ENCODE measurements around the gene TCF12. TPM values are rescaled to one million over a fixed set of nuclear protein-coding genes. Genes with fewer than 3 reads are reported as not detected.

Gene TCF12
- total and polyA plus RNA-seq, 2 of the 8 experiments (the other 6 are each of a cell fraction or from before 2014, with no cell fraction given): 85.8 to 101 TPM

DNA sequence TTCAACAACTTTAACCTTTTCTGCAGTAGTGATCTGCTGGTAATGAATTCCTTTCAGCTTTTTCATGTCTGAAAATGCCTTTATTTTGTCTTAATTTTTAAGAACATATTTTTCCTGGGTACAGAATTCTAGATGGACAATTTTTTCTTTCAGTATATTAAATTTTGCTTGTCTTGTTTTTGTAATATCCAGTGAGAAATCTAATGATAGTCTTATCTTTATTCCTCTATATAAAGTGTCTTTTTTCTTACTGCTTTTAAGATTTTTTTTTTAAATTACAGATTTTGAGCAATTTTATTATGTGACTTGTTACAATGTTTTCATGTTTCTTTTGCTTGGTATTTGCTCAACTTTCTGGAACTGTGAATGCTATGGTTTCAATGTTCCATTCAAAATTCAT, 38.1 kb downstream of the TCF12 start:
- POLR2A ChIA-PET (ENCODE audit: partially characterized antibody): no interaction called here
- TF ChIP-seq FOSL1 (IDR thresholded peaks at IDR 0.05; ENCODE audit: insufficient read depth, low read depth, low read length) (no peak), POLR2AphosphoS5 (IDR thresholded peaks at IDR 0.05; ENCODE audit: low read depth, low read length) (no peak), CHD2 (IDR thresholded peaks at IDR 0.05; ENCODE audit: low read length) (no peak), SIRT6 (IDR thresholded peaks at IDR 0.05; ENCODE audit: low read length) (no peak), KDM1A (IDR thresholded peaks at IDR 0.05; ENCODE audit: borderline replicate concordance, low read length) (no peak), TBP (IDR thresholded peaks at IDR 0.05; ENCODE audit: low read depth, low read length) (no peak), TAF7 (optimal IDR thresholded peaks at IDR 0.05; ENCODE audit: borderline replicate concordance, low read depth, low read length) (no peak), SAP30 (IDR thresholded peaks at IDR 0.05; ENCODE audit: insufficient read depth, insufficient replicate concordance, low read length) (no peak), CEBPB (IDR thresholded peaks at IDR 0.05; ENCODE audit: low read depth, low read length) (no peak), JUN (IDR thresholded peaks at IDR 0.05; ENCODE audit: low read depth, low read length) (no peak), RNF2 (IDR thresholded peaks at IDR 0.05; ENCODE audit: borderline replicate concordance, low read depth, low read length, missing control alignments, poor library complexity, severe bottlenecking) (no peak), POU5F1 (IDR thresholded peaks at IDR 0.05; ENCODE audit: low read depth, low read length) (no peak)
- TF ChIP-seq, protein P1, sequence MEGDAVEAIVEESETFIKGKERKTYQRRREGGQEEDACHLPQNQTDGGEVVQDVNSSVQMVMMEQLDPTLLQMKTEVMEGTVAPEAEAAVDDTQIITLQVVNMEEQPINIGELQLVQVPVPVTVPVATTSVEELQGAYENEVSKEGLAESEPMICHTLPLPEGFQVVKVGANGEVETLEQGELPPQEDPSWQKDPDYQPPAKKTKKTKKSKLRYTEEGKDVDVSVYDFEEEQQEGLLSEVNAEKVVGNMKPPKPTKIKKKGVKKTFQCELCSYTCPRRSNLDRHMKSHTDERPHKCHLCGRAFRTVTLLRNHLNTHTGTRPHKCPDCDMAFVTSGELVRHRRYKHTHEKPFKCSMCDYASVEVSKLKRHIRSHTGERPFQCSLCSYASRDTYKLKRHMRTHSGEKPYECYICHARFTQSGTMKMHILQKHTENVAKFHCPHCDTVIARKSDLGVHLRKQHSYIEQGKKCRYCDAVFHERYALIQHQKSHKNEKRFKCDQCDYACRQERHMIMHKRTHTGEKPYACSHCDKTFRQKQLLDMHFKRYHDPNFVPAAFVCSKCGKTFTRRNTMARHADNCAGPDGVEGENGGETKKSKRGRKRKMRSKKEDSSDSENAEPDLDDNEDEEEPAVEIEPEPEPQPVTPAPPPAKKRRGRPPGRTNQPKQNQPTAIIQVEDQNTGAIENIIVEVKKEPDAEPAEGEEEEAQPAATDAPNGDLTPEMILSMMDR (IDR thresholded peaks at IDR 0.05; ENCODE audit: control extremely low read depth in 1 of 3, insufficient read depth in 1 of 3, low read depth in 1 of 3, low read length in 3 of 3): no peak

More for the DNA sequence above, 38.1 kb downstream of the TCF12 start:
- H3K4me1 ChIP-seq (replicated peaks in 1 of 4; ENCODE audit: control insufficient read depth in 3 of 4, insufficient read depth in 4 of 4, low read length in 3 of 4): peaks cover 0 to 15% (median 4%) of the 10 kb centered on the region in 4 experiments; a peak in 2 of 7 replicates
- H4K91ac ChIP-seq (replicated peaks; ENCODE audit: insufficient read length, low read length): no peak overlapping the region
- no peak overlapping the region for H2BK20ac ChIP-seq (ENCODE audit: low read length)
- CTCF ChIA-PET (ENCODE audit: partially characterized antibody): interaction anchor here (0.6 kb wide), 1 partner anchor 78 kb away, joined by 3 read pairs; no protein-coding TSS in a partner anchor
- H3K4me2 ChIP-seq (ENCODE audit: insufficient read depth in 1 of 2, low read depth in 2 of 2, low read length in 2 of 2): no peak overlapping the region
- H3K27me3 ChIP-seq (replicated peaks in 1 of 4; ENCODE audit: control insufficient read depth in 3 of 4, extremely low read depth in 1 of 4, insufficient read depth in 3 of 4, low read length in 3 of 4): no peaks in the 10 kb centered on the region
- H2BK12ac ChIP-seq (ENCODE audit: low read depth, low read length): no peak overlapping the region
- H3K9ac ChIP-seq (replicated peaks in 1 of 4; ENCODE audit: extremely low read depth in 1 of 4, low read depth in 3 of 4, low read length in 3 of 4): no peak overlapping the region
- no peak overlapping the region for H2BK15ac ChIP-seq (ENCODE audit: low read length)
- DNase-seq (ENCODE audit: low read depth in 1 of 2, low spot score in 2 of 2) (no peak), FAIRE-seq (no peak)
- no peak overlapping the region for H4K8ac ChIP-seq (ENCODE audit: extremely low read depth, insufficient read depth, low read length)
- H3K14ac ChIP-seq (ENCODE audit: insufficient read length): no peak overlapping the region
- no peak overlapping the region for H2AK5ac ChIP-seq (ENCODE audit: low read depth, low read length)
- no peak overlapping the region for H3K18ac ChIP-seq (ENCODE audit: extremely low read depth, low read length)
- no peak overlapping the region for H2BK120ac ChIP-seq (replicated peaks; ENCODE audit: low read depth, low read length)
- no peak overlapping the region for H3K23ac ChIP-seq (ENCODE audit: insufficient read length)
- no peak overlapping the region for H4K5ac ChIP-seq (ENCODE audit: insufficient read length, low read depth, low read length)
- H3K79me1 ChIP-seq (ENCODE audit: low read depth, low read length): peaks cover 2% of the 10 kb centered on the region; the same call in 1 of the 2 replicates
- H3K79me2 ChIP-seq (ENCODE audit: control insufficient read depth in 1 of 2, insufficient read depth in 2 of 2, low read length in 2 of 2): peaks cover 0 to 96% of the 10 kb centered on the region in 2 experiments; a peak in 3 of 4 replicates
- no peak overlapping the region for H2BK5ac ChIP-seq (ENCODE audit: low read depth, low read length)
- H2AFZ ChIP-seq (ENCODE audit: low read length): no peak overlapping the region
- H3K36me3 ChIP-seq (ENCODE audit: control insufficient read depth in 2 of 4, insufficient read depth in 4 of 4, low read length in 3 of 4): peaks cover 0 to 3% (median 0%) of the 10 kb centered on the region in 4 experiments; a peak in 1 of 8 replicates
- no peak overlapping the region for H3K4me3 ChIP-seq (ENCODE audit: extremely low read depth in 1 of 4, insufficient read depth in 2 of 4, low read depth in 3 of 4, low read length in 4 of 4)
- no peak overlapping the region for H3K56ac ChIP-seq (replicated peaks; ENCODE audit: insufficient read length, low read depth, low read length)
- H3K23me2 ChIP-seq (ENCODE audit: low read depth, low read length): peaks cover 1% of the 10 kb centered on the region; the same call in 1 of the 2 replicates
- no peak overlapping the region for H3K27ac ChIP-seq (ENCODE audit: low read depth, low read length)
- H3K4ac ChIP-seq (replicated peaks; ENCODE audit: insufficient read length, low read depth, low read length): no peak overlapping the region
- H4K20me1 ChIP-seq (replicated peaks in 1 of 2; ENCODE audit: control insufficient read depth in 1 of 2, insufficient read depth in 2 of 2, low read length in 2 of 2): peaks cover 0 to 2% of the 10 kb centered on the region in 2 experiments
- no peaks in the 10 kb centered on the region; a peak in 1 of 4 replicates for H3K9me3 ChIP-seq (ENCODE audit: insufficient read depth in 2 of 2, low read depth in 1 of 2, low read length in 1 of 2)
